ENCODE results near the gene ONECUT1.

ONECUT1 gene

DNA sequence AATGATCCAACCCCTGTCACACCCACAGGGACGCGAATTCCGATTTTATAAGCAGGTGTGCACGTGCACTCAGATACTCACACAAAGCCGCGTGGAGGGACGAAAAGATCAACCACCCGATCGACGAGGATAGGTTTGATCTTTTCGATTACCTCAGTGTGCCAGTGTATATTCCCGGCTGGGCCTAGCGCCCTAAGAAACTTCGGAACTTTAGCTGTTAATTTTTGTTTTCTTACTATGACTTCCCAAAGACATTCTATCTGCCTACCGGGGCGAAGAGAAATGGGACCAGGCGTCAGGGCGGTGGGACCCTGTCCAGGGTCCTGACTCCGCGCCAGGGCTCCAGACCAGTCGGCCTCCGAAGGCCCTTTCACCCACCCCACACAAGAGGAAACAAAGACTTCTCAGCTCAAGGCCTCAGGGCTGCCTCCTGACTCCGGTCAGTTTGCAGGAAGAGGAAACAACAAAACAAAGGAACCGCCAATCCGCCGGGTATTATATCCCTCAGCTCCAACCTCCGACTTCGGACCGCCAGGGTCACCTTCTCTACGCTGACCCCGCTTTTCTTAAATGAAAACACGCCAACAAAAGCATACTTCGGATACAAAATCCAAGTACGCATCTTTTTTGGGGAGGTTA lies 6.8 kb downstream of the ONECUT1 start:
- no peak for DNase-seq (ENCODE audit: low read depth in 2 of 2)

GRCh38 chr15:52782514-52782913 lies 7.6 kb downstream of the ONECUT1 start:
- DNase-seq (ENCODE audit: low read depth in 2 of 2): no peak

- DNase-seq (ENCODE audit: low read depth in 2 of 2): peak in 1 of 2 donors; percentile 48
Measured at GRCh38 chr15:52780172-52780980, 9.8 kb downstream of the ONECUT1 start.

GRCh38 chr15:52778457-52778856 lies 11.7 kb downstream of the ONECUT1 start:
- DNase-seq (ENCODE audit: low read depth in 2 of 2): no peak

DNA sequence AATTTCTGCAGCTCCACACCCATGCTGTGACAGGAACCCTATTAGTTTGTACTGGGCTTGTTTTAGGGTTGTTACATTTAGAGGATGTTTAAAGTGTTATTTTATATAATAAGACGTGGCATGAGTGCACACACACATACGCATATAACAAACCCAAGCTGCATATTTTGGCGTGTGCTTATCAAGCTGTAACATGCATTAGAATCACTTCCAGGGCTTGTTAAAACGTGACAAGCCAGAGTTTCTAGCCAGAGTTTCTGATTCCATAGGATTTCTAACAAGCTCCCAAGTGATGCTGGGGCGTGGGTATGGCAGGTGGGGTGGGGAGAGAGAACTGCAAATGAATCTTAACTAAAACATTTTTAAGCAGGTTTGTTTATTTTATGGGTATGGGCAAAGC lies 17.4 kb downstream of the ONECUT1 start:
- no peak for DNase-seq (ENCODE audit: low read depth in 2 of 2)

DNA sequence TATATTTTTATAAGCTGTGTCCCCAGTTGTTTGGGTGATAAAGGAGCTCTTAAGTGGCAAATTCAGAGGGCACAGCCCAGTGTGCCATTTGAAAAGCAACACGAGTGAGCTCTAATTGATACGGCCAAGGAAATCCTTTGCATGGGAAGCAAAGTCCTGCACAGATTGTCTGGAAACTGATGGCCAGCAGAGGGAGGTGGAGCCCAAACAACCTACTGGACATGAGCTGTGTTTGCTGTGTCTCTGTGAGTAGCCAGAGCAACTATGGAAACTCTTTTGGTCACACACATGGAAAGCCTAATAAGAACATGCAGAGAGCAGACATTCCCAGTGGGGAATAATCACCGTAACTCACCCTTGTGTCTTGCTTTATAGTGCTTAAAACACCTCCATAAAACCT lies 24.4 kb downstream of the ONECUT1 start:
- no peak for DNase-seq (ENCODE audit: low read depth in 2 of 2)

DNA sequence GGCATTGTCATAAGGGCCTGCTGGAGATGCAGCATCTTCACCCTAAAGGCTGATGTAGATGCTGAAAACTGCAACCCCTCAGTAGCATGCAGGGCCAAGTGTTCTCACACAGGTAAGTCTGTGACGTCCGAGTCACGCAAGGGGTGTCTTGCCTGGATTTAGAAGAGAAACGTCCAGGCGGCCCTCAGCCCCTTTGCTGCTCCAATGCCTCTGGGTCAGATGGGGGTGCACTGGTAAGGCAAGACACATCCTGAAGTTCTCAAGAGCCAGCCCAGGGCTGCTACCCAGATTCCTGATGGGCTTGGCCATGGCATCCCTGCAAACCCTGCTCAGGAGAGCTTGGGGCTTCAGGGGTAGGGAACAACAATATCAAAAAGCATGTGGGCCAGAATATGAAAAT lies 25.4 kb downstream of the ONECUT1 start:
- DNase-seq (ENCODE audit: low read depth in 2 of 2): no peak

DNA sequence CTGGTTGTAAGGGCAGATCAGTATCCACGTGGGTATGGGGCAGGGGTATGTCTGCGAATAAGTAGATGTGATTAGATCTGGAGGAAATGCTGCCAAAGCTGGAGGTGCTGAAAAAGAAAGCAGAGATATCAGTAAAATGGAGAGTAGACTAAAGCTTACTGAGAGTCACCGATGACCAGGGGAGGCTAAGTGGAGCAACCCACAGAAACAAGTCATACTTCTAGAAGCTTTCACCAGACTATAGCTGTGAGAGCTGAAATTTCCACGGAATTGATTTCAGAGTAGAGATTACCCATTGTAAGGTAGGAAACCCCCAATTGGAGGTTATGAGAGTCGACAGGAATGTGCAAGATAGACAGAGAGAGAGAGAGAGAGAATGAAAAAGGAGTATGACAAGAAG lies 27.5 kb downstream of the ONECUT1 start:
- no peak for DNase-seq (ENCODE audit: low read depth in 2 of 2)

GRCh38 chr15:52760562-52760961 lies 29.6 kb downstream of the ONECUT1 start:
- no peak for DNase-seq (ENCODE audit: low read depth in 2 of 2)

DNA sequence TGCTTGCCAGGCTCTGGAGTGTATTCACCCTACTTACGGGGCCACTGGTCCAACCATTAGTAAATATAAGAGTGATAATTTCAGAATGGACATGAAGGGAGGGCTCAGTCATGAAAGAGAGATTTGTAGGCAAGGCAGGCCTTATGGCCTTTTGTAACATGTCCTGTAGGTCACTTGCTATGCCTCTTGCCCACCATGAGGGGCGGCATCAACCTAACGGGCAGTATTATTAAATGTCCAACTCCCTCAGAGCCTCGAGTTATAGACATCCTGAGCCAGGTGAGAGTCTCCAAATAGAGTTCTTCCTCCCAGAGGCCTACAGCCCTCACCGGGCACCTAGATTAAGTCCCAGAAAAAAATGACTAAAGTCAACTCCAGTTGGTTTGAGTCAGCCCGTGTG lies 30.2 kb downstream of the ONECUT1 start:
- no peak for DNase-seq (ENCODE audit: low read depth in 2 of 2)

GRCh38 chr15:52757496-52757895 lies 32.6 kb downstream of the ONECUT1 start:
- DNase-seq (ENCODE audit: low read depth in 2 of 2): no peak

DNA sequence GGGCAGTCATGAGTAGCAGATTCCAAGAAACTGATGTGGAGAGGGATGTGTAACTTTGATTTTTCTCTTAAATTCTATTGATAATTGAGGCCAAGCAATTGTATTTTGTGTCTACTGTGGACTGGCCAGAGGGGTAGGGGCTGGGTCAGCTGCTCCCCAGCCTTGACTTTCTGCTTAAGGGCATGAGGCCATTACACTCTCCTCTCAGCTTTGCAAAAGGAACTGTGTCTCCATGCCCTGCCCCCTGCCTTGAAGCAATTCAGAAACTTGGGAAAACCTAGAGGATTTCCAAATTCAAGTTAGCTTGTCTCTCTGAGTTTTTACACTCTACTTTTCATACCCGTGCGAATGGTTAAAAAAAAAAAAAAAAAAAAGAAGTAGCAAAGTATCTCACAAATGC lies 38.6 kb downstream of the ONECUT1 start:
- no peak for DNase-seq (ENCODE audit: low read depth in 2 of 2)

- DNase-seq (ENCODE audit: low read depth in 2 of 2): no peak
Measured at GRCh38 chr15:52749258-52749657, 40.9 kb downstream of the ONECUT1 start.

- DNase-seq (ENCODE audit: low read depth in 2 of 2): no peak
Measured at GRCh38 chr15:52746162-52746757, 43.9 kb downstream of the ONECUT1 start.

DNA sequence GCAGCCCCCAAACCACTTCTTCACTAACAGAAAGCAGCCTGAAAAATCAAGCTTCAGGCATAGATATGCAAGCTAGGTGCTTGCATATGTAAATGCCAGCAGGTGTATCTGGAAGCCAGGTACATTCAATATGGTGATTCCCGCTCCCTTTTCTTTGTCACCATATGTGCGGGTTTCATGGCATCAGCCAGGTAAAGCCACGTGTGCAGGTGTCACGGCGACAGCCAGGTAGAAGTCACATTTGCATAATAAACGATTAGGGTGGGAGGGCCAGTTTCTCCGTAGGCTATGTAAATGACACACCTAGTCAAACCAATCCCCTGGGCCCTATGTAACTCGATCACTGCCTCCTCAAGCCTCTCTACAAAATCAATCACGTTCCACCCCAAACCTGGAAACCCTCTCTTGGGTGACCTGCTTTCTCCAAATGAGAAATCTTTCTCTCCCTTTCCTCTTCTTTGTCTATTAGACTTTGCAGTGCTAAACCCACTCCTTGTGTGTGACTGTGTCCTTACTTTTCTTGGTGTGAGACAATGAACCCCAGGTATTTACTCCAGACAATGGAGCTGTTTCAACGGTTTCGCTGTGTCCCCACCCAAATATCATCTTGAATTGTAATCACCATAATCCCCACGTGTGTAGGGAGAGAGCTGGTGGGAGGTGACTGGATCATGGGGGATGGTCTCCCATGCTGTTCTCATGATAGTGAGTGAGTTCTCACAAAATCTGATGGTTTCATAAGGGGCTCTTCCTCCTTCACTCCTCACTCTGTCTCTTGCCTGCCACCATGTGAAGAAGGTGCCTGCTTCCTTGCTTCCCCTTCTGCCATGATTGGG lies 44.6 kb downstream of the ONECUT1 start:
- DNase-seq (ENCODE audit: low read depth in 2 of 2): no peak

- no peak for DNase-seq (ENCODE audit: low read depth in 2 of 2)
Measured at GRCh38 chr15:52738311-52738710, 51.8 kb downstream of the ONECUT1 start.

DNA sequence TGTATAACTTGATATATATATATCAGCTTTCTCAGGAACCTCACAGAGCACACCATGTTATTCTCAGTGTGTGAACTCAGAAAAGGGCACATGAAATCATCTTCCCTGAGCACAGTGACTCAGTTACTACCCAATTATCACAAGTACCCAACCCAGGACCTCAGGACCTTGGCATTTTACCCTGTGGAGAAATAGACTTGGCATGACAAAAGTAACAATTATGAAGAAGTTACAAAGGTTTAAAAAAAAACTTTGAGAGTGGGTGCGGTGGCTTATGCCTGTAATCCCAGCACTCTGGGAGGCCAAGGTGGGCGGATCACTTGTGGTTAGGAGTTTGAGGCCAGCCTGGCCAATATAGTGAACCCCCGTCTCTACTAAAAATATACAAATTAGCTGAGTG lies 52.4 kb downstream of the ONECUT1 start:
- no peak for DNase-seq (ENCODE audit: low read depth in 2 of 2)

GRCh38 chr15:52735231-52736089 lies 54.7 kb downstream of the ONECUT1 start:
- peak; percentile 33 to 63 for DNase-seq (ENCODE audit: low read depth in 2 of 2)

GRCh38 chr15:52734329-52734728 lies 55.8 kb downstream of the ONECUT1 start:
- no peak for DNase-seq (ENCODE audit: low read depth in 2 of 2)

GRCh38 chr15:52733696-52734255 lies 56.4 kb downstream of the ONECUT1 start:
- no peak for DNase-seq (ENCODE audit: low read depth in 2 of 2)

DNA sequence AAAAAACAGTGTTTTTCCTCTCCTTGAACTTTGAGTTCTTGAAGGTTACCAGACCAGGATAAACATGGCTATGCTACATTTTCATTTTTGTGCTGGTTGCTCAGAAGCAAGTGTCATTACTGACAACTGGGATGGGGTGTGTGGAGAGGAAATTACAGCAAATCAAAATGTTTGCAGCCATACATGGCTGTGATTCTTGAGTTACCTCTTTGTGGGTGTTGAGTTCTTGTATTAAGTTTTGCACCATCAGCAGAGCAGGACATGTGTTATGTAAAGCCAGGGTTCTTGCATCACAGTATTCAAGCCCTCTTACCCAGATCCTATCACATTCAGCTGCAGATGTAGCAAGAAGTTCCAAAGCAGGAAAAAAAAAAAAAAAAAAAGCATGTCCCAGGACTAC lies 57.0 kb downstream of the ONECUT1 start:
- no peak for DNase-seq (ENCODE audit: low read depth in 2 of 2)
